Uterus (tissue), 2 donors: ENCODE measurements around the gene GLDC.

Source experiments
- CTCF ChIP-seq, 4 experiments: fragments of 200-600 bp in 2 of 4; fragments of 450-650 bp in 2 of 4; sonication (generic) in 2 of 4; IDR thresholded peaks; one replicate each; pipeline ENCODE4 v1.5.1; 2016 to 2019; ENCODE audit warnings: antibody characterized with exemption in 4 of 4, mild to moderate bottlenecking in 2 of 4, moderate library complexity in 1 of 4
- POLR2A ChIP-seq, 2 donors: fragments of 450-650 bp; IDR thresholded peaks; one replicate each; pipeline ENCODE4 v1.6.1; 2016; ENCODE audit warnings: antibody characterized with exemption in 2 of 2, mild to moderate bottlenecking in 1 of 2, moderate library complexity in 1 of 2

DNA sequence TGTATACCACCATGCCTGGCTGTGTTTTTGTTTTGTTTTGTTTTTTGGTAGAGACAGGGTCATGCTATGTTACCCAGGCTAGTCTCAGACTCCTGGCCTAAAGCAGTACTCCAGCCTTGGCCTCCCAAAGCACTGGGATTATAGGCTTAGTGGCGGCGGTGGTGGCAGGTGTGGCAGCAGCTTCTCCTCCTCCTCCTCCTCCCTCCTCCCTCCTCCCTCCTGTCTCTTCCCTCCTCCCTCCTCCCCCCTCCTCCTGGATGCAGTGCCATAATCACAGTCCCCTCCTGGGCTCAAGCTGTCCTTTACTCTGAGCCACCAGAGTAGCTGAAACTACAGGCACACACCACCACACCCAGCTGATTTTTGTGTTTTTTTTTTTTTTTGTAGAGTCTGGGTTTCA is 161.3 kb downstream of the GLDC start:
- TF ChIP-seq POLR2A (IDR thresholded peaks at IDR 0.05) (no peak), CTCF (IDR thresholded peaks at IDR 0.05) (no peak)
